Measurements from ENCODE around the gene KCNT2.

The KCNT2 gene

DNA sequence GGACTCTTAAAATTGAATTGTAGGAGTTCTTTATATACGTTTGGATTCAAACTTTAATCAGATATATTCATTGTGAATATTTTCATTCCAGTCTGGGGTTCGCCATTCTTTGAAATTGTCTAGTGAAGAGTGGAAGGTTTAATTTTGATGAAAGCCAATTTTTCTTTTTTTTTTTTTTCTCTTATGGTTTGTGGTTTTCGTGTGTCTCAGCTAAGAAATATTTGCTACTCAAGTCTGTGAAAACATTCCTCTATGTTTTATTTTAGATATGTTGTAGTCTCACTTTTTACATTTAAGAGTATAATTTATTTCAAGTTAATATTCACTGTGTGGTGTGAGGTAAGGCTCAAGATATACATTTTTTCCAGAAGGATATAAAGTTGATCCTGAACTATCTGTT is 220.5 kb downstream of the KCNT2 start:
- no peak for DNase-seq

DNA sequence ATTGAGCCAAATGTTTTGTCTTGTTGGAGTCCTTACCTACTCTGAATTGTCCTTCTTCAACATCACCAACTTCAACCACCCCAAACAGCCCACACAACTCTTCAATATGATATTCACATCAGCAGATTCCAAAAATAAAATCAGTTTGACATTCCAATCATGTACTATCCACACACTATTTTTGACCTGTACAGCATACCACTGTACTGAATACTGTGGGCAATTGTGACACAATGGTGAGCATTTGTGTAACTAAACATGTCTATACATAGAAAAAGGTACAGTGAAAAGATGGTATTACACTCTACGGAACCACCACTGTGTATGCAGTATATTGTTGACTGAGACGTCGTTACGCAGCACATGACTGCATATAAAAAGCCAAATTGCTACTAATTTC is 223.1 kb downstream of the KCNT2 start:
- DNase-seq: no peak

DNA sequence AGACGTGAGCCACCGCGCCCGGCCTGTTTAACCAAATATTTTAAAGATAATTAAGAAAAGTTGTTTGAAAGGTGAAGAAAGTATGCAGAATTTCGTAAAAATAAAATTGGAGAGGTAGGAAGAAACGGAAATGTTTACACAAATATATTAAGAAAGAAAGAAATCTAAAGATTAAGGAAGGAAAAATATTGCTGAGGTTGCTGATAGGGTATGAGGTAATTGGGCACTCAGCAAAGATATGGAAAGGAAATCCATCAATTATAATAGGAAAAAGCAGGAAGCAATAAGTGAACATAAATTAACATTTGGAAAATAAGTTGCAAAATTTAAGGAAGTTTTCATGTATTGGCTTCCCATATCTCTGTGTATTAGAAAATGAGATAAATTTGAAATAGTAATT is 225.9 kb downstream of the KCNT2 start:
- DNase-seq: no peak

DNA sequence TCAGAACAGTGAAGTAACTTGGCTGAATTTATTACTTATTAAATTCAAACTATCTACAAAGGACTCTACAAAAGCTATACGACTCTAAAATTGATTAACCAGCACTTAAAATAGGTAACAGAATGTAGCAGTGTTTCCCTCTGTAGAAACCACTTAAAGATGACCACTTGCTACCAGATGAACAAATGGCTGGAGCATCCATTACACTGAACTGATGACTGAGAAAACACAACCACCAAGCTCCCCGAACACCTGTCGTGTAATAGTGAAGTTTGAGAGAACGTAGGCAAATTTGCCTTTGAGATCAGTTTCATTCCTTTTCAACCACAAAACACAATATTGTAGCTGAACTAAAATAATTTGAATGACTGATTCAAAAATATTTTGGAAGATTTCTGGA is 226.7 kb downstream of the KCNT2 start:
- DNase-seq: no peak

DNA sequence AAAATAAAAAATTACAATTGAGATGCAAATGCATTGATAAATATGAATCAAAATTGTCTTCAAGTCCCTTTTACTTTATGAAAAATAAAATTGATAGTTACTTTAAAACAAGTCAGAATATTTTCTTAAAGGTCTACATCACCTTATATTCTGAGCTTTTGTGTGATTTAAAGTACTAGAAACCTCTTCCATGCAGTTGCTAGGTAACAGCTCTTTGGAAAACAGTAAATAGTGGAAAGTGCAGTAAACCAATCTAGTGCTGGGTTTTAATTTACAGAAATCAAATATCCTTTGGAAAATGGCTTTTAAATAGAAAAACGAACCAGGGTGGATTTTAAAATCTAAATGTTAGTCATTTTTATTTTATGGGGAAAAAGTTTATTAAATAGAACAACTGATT is 227.9 kb downstream of the KCNT2 start:
- DNase-seq: no peak

- DNase-seq: no peak
Measured at GRCh38 chr1:196377811-196378210, 230.4 kb downstream of the KCNT2 start.

DNA sequence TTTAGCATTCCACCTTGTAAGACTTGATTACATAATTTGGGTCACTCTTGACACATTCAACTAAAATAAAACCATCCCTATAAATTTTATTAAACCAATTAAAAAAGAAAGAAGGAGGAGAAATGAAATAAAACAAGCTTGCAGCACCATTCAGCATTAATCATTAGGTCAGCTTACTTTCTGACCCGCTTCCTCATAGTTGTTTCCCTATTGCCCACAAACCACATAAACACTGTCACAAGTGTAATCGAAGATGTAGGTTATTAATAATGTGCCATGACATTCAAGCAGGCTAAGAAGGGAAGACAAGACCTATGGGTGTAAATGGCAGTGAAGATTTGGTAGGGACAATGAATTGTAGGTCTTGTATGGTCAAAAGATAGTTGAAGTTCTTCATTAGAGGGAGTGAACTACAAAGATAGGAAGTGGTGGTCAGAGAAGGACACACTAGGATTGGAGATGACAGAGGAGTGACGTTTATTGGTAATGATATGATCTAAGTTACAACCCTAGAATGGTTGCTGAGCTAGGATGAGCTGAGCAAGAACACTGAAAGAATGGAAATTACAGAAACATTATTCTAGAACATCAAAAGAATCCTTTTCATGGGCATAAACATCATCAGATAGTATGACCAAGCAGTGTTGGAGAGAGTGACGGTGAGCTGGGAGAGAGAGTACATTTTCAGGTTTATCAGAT is 231.5 kb downstream of the KCNT2 start:
- DNase-seq: peak; percentile 41 to 75 (median 66)

DNA sequence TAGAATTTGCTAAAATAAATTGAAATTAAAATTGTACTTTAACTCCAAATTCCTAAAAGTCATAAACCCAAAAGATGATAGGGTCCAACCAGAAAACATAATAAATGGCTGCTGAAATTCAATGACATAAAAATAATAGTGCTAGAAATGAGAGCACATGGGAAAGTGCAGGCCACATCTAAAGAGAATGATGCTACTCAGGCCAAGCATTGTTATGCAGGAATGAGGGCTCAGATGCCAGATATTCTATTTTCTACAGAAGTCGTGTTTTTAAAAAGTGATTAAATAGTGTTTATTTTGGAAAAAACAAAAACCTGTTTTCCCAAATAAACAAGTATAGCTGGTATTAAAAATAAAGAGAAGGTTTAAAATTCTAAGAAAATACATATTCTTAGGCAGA is 234.4 kb downstream of the KCNT2 start:
- no peak for DNase-seq

GRCh38 chr1:196372896-196373536 is 235.2 kb downstream of the KCNT2 start:
- peak; percentile 40 to 72 (median 67) for DNase-seq

DNA sequence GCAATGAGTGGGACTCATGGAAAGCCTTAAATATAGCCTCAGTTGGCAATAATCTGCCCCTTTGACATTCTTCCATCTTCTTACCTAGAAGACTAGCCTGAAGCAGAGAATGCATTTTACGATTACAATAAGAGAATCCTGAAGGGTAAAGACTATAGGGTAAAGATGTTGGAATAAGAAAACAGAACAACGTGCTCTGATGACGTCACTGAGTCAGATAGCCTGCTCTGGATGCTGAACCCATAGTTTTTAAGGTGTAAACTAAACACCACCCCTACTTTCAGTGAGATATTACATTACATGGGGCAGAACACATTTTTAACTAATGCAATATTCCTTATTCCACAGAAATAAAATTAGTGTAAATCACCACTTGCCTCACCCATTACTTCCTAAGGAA is 240.4 kb downstream of the KCNT2 start:
- DNase-seq: no peak

DNA sequence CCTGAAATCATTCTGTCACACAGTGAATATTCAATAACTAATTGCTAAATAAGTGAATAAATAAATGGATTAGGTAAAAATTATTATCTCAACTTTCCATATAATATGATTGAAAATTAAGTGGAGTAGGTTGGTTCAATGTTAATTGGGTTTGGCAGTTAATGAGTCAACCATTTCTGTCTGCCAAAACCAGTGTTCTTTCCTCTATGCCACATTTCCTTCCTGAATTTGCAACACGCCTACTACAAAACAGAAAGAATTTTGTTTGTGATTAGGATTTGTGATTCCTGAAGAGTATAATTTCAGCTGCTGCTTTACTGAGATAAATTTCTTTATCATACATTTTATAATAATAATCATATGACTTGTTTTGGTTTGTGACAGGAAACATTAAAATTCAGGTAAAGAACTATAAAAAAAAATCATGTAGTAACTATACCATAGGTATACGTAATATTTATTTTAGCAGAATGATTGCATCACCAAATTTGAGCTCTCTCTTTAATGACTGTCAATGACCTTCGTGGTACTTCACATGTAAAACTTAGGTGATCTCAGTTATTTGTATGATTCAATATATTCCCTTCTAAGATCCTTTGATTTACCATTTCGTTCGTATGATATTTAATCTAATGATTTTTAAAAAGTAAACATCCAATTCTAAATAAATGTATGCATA is 241.3 kb downstream of the KCNT2 start:
- peak; percentile 3 to 24 (median 23) for DNase-seq

DNA sequence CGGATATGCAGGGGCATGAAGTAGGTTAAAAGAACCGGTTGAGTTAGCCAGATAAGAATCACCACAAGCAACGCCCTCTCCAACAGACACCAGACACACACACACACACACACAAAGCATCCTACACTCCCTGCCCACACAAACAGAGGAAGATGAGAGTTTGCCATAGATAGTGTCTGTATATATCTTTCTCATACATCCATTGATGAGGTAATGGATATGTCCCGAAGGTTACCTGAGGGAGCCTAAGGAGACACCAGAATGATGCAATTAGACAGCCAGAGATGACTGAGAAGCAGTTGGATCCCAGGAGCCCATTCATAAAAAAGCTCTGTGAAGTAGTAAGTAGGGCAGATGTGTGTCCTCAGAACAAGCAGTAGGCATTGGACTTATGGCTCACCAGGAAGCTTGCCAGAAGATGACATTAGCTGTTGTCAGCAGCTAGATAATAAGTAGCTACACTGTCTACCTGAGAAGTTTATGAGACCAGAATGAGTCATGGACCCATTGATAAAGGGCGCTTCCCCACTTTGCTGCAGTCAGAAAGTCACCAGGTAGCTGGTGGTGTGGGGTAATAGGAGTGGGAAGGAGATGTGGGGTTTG is 247.0 kb downstream of the KCNT2 start:
- DNase-seq: no peak

DNA sequence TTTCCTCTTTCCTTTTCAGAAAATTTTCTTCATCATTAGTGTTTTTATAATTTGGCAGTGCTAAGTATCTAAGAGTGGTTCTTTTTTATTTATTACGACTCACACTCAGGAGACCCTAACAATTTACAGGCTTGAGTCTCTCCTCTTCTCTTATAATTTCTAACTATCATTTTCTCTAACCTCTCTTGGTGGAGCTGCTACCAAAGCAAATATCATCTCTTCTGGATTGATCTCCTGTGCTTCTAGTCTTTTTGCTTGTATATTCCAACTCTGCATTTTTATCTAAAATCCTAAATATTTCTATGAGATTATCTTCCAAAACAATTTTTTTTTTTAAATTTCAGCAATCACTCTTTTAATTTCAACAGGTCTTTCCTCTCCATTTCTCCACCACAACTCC is 250.3 kb downstream of the KCNT2 start:
- no peak for DNase-seq

DNA sequence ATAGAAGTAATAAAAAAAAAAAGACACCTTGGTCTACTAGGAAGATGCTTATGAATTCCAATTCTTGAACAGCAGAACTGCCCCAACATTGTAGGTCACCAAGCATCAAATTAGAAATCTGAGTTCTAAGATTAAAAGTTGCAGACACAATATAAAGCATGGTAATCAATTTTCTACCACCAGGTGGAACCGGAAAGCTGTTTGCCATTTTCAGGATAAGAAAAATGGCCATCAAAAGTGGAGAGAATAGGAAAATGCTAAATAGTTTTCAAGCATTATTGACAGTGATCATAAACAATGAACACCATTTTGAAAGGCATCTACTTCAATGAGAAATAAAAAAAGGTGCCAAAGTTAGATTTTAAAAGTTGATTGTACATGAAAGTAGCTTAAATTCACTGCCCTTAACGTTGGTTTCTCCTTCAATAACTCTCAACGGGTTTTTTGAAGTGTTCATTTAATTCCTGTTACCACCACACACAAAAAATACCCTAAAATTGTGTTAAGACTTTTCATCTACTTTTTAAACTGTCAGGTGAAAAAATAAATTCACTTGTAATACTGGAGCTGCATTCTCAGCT is 252.9 kb downstream of the KCNT2 start:
- peak; percentile 20 to 41 (median 26) for DNase-seq

DNA sequence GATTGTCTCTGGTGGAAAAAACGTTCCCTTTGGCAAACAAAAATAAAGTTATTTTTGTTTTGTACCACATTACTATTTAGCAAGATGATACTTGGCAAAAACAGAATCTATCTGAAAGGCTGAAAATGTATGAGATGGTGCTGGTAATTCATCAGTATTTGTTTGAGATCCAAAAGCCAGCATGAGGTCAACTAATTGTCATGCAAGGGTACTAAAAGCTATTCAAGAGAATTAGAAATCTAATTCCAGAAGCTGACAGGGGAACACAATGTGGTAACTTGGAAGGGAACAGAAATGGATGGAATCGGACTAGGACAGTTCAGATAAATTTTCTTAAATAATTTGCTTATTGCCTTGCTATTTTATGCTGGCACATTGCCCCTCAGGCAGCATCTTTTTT is 263.8 kb downstream of the KCNT2 start:
- DNase-seq: no peak

DNA sequence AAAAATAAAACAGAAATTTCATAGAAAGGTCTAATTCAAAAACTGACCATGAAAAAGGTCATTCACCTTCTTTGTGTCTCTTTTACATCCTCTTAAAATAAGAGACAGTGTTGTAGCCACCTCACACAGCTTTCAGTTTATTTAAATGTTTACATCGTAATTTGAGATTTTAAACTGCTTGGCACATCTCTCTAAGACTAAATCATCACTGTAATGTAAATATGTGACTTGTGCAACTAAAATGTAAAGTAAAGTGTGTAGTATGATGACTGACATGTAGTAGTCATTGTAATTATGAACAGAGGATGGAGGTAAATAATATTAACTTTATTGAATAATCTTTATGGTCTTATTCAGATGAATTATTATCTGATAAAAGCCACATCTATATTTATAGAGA is 283.9 kb downstream of the KCNT2 start:
- no peak for DNase-seq

DNA sequence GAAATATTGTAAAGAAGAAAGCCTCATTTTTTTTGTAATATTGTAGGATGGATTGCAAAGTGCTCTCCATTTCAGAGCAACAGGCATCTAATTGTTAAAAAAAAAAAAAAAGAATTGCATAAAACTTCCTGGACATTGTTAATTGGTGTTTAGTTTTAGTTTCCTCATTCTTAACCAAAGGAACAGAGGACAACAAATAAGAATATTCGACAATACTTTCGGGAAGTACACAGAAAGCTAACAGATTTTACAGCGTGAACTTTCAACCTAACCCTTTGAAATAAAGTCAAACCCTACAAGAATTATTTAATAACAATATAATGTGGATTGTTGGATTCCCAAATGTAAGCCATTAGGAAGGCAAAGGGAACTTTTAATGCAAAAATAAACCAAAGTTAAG is 284.4 kb downstream of the KCNT2 start:
- DNase-seq: no peak

- no peak for DNase-seq
Measured at GRCh38 chr1:196319301-196319700, 288.9 kb downstream of the KCNT2 start.

- DNase-seq: peak in 2 of 3 donors; percentile 12 to 27
Measured at GRCh38 chr1:196317535-196318522, 290.4 kb downstream of the KCNT2 start.

GRCh38 chr1:196312739-196313138 is 295.5 kb downstream of the KCNT2 start:
- DNase-seq: no peak

DNA sequence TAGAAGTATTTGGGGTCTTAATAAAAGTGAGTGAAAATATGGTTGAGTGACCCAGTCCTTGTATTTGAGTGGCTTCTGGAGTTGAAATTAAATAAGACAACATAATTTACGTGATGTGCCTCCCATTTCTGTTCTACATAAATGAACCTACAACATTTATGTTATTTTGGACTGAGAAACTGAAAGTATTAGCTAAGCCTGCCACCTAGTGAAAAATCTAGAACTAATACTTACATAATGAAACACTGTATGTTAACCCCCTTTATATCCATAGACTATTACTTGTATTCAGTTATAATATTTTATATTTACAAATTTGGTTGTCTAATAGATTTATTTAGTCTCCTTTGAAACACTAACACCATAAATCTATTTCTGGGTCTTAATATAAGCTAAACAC is 298.9 kb downstream of the KCNT2 start:
- peak in 2 of 3 donors; percentile 2 to 18 for DNase-seq

DNA sequence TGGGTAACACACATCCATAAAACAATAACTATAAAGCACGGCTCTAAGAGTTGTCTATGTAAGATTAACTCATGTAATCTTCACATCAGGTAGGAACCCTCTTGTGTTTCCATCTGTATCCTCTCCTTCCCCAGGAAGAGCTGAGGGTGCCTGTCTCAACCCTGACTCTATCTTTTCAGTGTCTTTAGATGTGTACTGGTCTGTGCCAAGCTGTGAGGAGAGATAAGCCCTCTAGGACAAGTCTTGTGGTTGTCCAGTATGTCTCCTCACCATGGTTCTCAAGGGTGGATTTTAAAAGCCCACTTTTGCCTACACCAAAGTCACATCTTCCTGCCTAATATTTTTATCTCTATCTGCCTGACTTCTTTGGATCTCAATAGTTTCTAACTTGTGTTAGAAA is 300.1 kb downstream of the KCNT2 start:
- no peak for DNase-seq
